Measurements from ENCODE around the gene BLACAT1. TPM values are rescaled to one million over a fixed set of nuclear protein-coding genes. Genes with fewer than 3 reads are reported as not detected.

BLACAT1 gene
- total RNA-seq, 1 donor from 2014 or later = 1.1 TPM

DNA sequence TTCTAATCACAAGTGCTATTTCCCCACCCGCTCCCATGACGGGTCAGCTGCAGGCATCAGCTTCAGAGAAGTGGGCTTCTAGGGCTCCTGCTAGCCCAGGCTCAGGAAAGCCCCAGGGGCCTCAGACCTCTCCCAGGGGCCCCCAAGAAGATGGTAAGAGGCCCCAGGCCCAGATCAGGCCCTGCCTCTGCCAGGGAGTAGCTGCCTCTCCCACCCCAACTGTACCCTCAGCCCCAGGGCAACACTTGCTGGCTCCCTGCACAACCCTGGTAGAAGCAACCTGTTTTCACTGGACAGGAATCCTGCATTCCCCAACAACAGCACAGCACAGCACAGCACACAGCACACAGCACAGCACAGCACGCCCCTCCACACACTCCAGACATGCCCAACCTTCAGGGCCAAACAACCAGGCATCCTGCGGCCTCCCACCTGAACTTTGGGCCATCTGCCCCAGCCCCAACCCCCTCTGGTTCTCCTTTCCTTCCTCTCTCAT is 6.5 kb downstream of the BLACAT1 start:
- Mint-ChIP-seq H3K9me3 (ENCODE audit: unreplicated experiment) (peaks cover 7% of the 10 kb centered on the region), H3K4me1 (ENCODE audit: low read depth, unreplicated experiment) (peaks cover 11% of the 10 kb centered on the region), H3K27me3 (ENCODE audit: unreplicated experiment) (peaks cover 9% of the 10 kb centered on the region), H3K36me3 (ENCODE audit: unreplicated experiment) (no peaks in the 10 kb centered on the region), H3K27ac (ENCODE audit: unreplicated experiment) (no peak overlapping the region), H3K4me3 (ENCODE audit: unreplicated experiment) (no peak overlapping the region)
- TF ChIP-seq, protein P1, sequence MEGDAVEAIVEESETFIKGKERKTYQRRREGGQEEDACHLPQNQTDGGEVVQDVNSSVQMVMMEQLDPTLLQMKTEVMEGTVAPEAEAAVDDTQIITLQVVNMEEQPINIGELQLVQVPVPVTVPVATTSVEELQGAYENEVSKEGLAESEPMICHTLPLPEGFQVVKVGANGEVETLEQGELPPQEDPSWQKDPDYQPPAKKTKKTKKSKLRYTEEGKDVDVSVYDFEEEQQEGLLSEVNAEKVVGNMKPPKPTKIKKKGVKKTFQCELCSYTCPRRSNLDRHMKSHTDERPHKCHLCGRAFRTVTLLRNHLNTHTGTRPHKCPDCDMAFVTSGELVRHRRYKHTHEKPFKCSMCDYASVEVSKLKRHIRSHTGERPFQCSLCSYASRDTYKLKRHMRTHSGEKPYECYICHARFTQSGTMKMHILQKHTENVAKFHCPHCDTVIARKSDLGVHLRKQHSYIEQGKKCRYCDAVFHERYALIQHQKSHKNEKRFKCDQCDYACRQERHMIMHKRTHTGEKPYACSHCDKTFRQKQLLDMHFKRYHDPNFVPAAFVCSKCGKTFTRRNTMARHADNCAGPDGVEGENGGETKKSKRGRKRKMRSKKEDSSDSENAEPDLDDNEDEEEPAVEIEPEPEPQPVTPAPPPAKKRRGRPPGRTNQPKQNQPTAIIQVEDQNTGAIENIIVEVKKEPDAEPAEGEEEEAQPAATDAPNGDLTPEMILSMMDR (IDR thresholded peaks at IDR 0.05; ENCODE audit: partially characterized antibody, unreplicated experiment) = no peak
- no peak for DNase-seq

DNA sequence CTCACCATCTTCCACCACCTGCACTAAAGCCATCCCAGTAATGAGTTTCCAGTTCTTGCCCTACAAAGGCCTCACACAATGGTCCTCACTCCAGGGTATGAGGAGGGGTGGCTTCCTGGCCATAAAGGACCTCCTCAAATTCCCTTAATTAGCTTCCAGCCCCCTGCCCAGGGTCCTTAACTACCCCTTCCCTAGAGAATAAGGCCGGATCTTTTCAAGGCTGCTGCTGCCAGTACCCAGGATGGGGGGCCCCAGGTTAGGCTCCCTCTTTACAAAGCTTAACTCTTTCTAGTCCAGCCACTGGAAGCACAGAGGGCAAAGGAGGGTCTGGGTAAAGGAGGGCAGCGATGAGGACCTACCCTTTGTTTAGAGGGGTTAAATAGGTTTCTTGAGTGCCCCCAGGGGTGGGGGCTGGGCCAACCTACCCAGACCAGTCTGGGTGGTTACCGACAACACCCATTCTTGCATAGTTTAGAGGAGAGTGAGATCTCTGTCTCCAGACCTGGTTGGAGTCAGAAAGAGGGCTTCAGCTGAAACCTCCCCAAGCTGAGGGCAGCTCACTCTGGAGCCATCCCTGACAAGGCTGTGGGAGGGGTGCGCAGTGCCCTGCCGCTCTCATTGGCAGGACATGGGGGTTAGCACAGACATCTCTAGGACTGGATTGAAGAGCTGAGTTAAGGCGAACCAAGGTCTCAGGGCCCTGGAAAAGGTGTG is 7.1 kb downstream of the BLACAT1 start:
- H3K9me3 Mint-ChIP-seq (ENCODE audit: unreplicated experiment) = peaks cover 7% of the 10 kb centered on the region
- H3K4me1 Mint-ChIP-seq (ENCODE audit: low read depth, unreplicated experiment) = peaks cover 17% of the 10 kb centered on the region
- H3K27me3 Mint-ChIP-seq (ENCODE audit: unreplicated experiment) = peaks cover 11% of the 10 kb centered on the region
- no peaks in the 10 kb centered on the region for H3K36me3 Mint-ChIP-seq (ENCODE audit: unreplicated experiment)
- H3K27ac Mint-ChIP-seq (ENCODE audit: unreplicated experiment) = no peak overlapping the region
- DNase-seq = no peak
- H3K4me3 Mint-ChIP-seq (ENCODE audit: unreplicated experiment) = no peak overlapping the region
- TF ChIP-seq, protein P1 (IDR thresholded peaks at IDR 0.05; ENCODE audit: partially characterized antibody, unreplicated experiment) = no peak

DNA sequence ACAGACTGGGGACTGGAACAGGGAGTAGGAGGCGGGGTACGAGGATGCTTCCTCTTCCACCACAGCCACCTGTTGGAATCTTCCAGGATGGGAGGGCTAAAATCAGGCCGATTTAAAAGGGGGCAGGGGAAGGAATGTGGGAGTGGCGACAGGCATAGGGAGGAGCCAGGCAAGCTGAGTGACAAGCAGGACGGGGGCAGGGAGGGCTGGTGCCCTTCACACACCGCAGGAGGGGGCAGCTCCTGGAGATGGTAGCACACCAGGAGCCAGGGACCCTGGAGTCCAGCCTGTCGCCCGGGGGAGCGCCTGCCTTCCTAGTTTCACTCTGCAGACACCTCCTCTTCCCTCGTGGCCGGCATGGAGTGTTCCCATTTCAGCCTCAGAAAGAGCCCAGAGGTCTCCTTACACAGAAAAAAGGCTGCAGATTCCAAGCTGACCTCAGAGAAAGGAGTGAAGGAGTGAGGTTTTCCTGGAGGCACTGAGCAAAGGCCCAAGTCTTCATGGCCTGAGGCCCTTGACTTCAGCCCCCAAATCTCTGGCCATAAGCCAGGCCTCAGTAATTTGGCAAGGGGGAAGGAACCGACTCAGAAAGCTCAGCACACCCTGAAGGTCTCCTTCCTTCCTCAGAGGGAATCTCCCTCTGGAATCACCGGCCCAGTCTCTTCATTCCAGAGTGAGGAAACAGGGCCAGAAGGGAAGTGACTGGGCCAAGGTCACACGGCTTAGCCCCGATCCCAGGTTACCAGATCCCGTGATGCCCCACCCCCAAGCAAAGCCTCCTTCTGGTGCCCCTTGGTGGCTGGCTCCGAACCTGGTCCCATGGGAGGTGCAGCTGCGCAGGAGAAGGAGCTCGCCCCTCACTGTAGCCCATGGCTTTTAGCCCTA is 8.1 kb downstream of the BLACAT1 start:
- Mint-ChIP-seq H3K4me3 (ENCODE audit: unreplicated experiment) (no peak overlapping the region), H3K9me3 (ENCODE audit: unreplicated experiment) (peaks cover 7% of the 10 kb centered on the region), H3K4me1 (ENCODE audit: low read depth, unreplicated experiment) (peaks cover 17% of the 10 kb centered on the region), H3K36me3 (ENCODE audit: unreplicated experiment) (no peaks in the 10 kb centered on the region), H3K27ac (ENCODE audit: unreplicated experiment) (no peak overlapping the region), H3K27me3 (ENCODE audit: unreplicated experiment) (peaks cover 9% of the 10 kb centered on the region)
- TF ChIP-seq, protein P1 (IDR thresholded peaks at IDR 0.05; ENCODE audit: partially characterized antibody, unreplicated experiment) = no peak
- DNase-seq = no peak

DNA sequence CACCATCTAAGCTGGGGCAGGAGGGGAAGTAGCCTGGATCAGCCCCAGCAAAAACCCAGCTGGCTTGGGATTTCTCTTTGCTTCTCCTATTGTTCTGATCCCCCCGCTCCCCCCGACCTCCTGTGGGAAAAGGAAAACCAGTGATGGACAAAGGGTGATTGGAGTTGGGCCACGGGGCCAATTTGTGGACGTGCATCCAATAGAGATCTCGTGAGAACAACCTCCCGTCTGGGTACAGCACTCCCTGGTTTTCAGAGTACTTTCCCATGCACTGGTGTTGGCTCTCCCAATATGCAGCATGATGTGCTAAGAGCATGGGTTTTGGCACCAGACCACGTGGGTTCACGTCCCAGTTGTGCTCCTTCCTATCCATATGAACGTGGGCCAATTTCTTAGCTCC is 9.0 kb downstream of the BLACAT1 start:
- H3K27ac Mint-ChIP-seq (ENCODE audit: unreplicated experiment) = no peak overlapping the region
- H3K4me1 Mint-ChIP-seq (ENCODE audit: low read depth, unreplicated experiment) = peaks cover 17% of the 10 kb centered on the region
- DNase-seq = no peak
- TF ChIP-seq, protein P1 (IDR thresholded peaks at IDR 0.05; ENCODE audit: partially characterized antibody, unreplicated experiment) = no peak
- H3K27me3 Mint-ChIP-seq (ENCODE audit: unreplicated experiment) = peaks cover 9% of the 10 kb centered on the region
- peaks cover 7% of the 10 kb centered on the region for H3K9me3 Mint-ChIP-seq (ENCODE audit: unreplicated experiment)
- no peak overlapping the region for H3K4me3 Mint-ChIP-seq (ENCODE audit: unreplicated experiment)
- H3K36me3 Mint-ChIP-seq (ENCODE audit: unreplicated experiment) = no peaks in the 10 kb centered on the region

DNA sequence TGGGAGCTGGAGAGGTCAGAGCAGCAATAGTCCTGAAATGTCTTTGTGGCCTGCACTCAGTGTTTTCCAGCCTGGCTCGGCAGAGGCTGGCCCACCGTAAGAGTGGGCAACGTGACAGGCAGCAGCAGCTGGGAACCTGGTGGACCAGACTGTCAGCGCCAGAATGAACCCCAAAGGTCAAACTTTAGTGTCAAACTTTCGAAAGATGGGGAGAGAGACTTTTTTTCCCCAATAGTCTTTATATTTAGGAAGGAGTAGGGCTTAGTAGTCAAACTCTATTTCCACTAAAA is 10.3 kb downstream of the BLACAT1 start:
- DNase-seq = no peak
- Mint-ChIP-seq H3K27ac (ENCODE audit: unreplicated experiment) (no peak overlapping the region), H3K9me3 (ENCODE audit: unreplicated experiment) (peaks cover 8% of the 10 kb centered on the region), H3K27me3 (ENCODE audit: unreplicated experiment) (peaks cover 7% of the 10 kb centered on the region), H3K4me3 (ENCODE audit: unreplicated experiment) (no peak overlapping the region), H3K36me3 (ENCODE audit: unreplicated experiment) (no peaks in the 10 kb centered on the region), H3K4me1 (ENCODE audit: low read depth, unreplicated experiment) (peaks cover 22% of the 10 kb centered on the region)
- TF ChIP-seq, protein P1 (IDR thresholded peaks at IDR 0.05; ENCODE audit: partially characterized antibody, unreplicated experiment) = no peak

All from glutamatergic neuron (in vitro differentiated cells).